ENCODE data around the gene OR51T1. TPM values are rescaled to one million over a fixed set of nuclear protein-coding genes. Genes with fewer than 3 reads are reported as not detected.
"Not testable (repeated sequence)": the region's sequence is repeated elsewhere in the genome, so short reads cannot be mapped to it uniquely, and the experiment has no call there.

The OR51T1 gene
- total RNA-seq, 1 experiment from 2014 or later = not detected

DNA sequence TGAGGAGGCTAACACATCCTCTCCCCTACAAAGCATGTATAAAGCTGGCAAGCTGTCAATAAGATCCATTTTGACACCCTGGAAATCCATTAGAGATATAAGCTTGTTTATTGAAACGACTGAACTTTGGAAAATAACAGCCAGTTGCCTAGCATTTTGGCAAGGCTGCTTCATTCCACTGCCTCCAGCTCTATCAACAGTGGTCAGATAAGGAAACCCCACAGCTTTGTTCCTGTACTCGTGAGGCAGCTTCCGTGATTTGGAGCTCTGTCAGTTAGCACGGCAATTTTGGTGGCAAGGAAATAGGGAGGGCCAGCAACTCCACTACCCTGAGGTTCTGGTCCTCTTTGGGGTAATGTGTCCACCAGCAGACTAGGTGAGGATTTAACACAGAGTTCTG is 30.7 kb upstream of the OR51T1 start:
- H3K23ac ChIP-seq (ENCODE audit: insufficient read length, low read depth, low read length) = peak overlapping the region; percentile 31
- DNase-seq = no peak
- H2BK12ac ChIP-seq (ENCODE audit: insufficient read length, low read depth, low read length) = no peak overlapping the region
- WGBS (ENCODE audit: extremely low coverage, insufficient read length, low lambda C conversion rate) = no CpG with 5 or more reads among the region's 4 CpGs
- no peak overlapping the region for H3K14ac ChIP-seq (ENCODE audit: insufficient read depth, low read length)
- H4K20me1 ChIP-seq (ENCODE audit: control insufficient read depth, insufficient read depth, insufficient read length) = no peaks in the 10 kb centered on the region
- no peak overlapping the region for H3K4ac ChIP-seq (ENCODE audit: low read depth, low read length)
- no peaks in the 10 kb centered on the region for H3K27me3 ChIP-seq (ENCODE audit: insufficient read depth, low read length)
- no peak overlapping the region for H2BK120ac ChIP-seq (ENCODE audit: low read depth, low read length, poor library complexity, severe bottlenecking)
- H3K4me1 Mint-ChIP-seq = no peaks in the 10 kb centered on the region
- H3K4me3 Mint-ChIP-seq = no peak overlapping the region
- no peak overlapping the region for H4K8ac ChIP-seq (replicated peaks; ENCODE audit: insufficient read length, low read depth, low read length)
- H3K4me2 ChIP-seq (ENCODE audit: insufficient read depth, insufficient read length, low read length) = no peak overlapping the region
- no peak overlapping the region for H2BK5ac ChIP-seq (ENCODE audit: insufficient read length, low read length)
- no peaks in the 10 kb centered on the region for H3K23me2 ChIP-seq (ENCODE audit: insufficient read length, low read depth, low read length, poor library complexity, severe bottlenecking)
- no peak overlapping the region for H3K18ac ChIP-seq (ENCODE audit: insufficient read length, low read depth, low read length)
- no peak overlapping the region for H2BK15ac ChIP-seq (ENCODE audit: low read depth, low read length)
- H2AK5ac ChIP-seq (ENCODE audit: insufficient read length, low read length) = no peak overlapping the region
- H3K9me3 Mint-ChIP-seq = peaks cover 3 to 10% of the 10 kb centered on the region in 2 experiments; a peak in 3 of 5 replicates
- no peak overlapping the region for H3K56ac ChIP-seq (ENCODE audit: insufficient read length, low read depth, low read length)
- no peaks in the 10 kb centered on the region for H3K9me3 ChIP-seq (ENCODE audit: control insufficient read depth, low read depth, low read length)
- H3K9ac ChIP-seq (ENCODE audit: extremely low read depth, insufficient read length, low read length) = no peak overlapping the region
- no peak overlapping the region for H4K91ac ChIP-seq (ENCODE audit: insufficient read length, low read depth, low read length)
- no peaks in the 10 kb centered on the region for H3K4me1 ChIP-seq (ENCODE audit: insufficient read depth, low read length)
- no peak overlapping the region for H2AFZ ChIP-seq (ENCODE audit: low read length)
- H3K79me1 ChIP-seq (ENCODE audit: insufficient read depth, low read depth, low read length, poor library complexity, severe bottlenecking) = no peaks in the 10 kb centered on the region
- no peaks in the 10 kb centered on the region for H3K79me2 ChIP-seq (ENCODE audit: insufficient read depth, low read length)
- no peak overlapping the region for H3K27ac Mint-ChIP-seq
- TF ChIP-seq, protein P1, sequence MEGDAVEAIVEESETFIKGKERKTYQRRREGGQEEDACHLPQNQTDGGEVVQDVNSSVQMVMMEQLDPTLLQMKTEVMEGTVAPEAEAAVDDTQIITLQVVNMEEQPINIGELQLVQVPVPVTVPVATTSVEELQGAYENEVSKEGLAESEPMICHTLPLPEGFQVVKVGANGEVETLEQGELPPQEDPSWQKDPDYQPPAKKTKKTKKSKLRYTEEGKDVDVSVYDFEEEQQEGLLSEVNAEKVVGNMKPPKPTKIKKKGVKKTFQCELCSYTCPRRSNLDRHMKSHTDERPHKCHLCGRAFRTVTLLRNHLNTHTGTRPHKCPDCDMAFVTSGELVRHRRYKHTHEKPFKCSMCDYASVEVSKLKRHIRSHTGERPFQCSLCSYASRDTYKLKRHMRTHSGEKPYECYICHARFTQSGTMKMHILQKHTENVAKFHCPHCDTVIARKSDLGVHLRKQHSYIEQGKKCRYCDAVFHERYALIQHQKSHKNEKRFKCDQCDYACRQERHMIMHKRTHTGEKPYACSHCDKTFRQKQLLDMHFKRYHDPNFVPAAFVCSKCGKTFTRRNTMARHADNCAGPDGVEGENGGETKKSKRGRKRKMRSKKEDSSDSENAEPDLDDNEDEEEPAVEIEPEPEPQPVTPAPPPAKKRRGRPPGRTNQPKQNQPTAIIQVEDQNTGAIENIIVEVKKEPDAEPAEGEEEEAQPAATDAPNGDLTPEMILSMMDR (conservative IDR thresholded peaks at IDR 0.05) = no peak
- H3K36me3 Mint-ChIP-seq (ENCODE audit: insufficient read depth in 1 of 3, low read depth in 3 of 3) = peaks cover 0 to 6% (median 5%) of the 10 kb centered on the region in 3 experiments; a peak in 5 of 7 replicates
- H4K5ac ChIP-seq (ENCODE audit: insufficient read length, low read depth, low read length) = no peak overlapping the region
- H3K27ac ChIP-seq (ENCODE audit: insufficient read length, low read depth, low read length) = no peak overlapping the region
- no peak overlapping the region for H3T11ph ChIP-seq (ENCODE audit: low read length)
- peaks cover 4% of the 10 kb centered on the region for H3K27me3 Mint-ChIP-seq (ENCODE audit: low read depth)
- no peak overlapping the region for H2BK20ac ChIP-seq (ENCODE audit: low read depth, low read length, poor library complexity, severe bottlenecking)

DNA sequence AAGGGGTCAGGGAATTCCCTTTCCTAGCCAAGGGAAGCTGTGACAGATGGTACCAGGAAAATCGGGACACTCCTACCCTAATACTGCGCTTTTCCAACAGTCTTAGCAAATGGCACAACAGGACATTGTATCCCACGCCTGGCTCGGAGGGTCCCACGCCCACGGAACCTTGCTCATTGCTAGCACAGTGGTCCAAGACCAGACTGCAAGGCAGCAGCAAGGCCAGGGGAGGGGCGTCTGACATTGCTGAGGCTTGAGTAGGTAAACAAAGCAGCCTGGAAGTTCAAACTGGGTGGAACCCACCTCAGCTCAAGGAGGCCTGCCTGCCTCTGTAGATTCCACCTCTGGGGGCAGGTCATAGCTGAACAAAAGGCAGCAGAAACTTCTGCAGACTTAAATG is 27.4 kb upstream of the OR51T1 start:
- not testable (repeated sequence) for H3K9me3 Mint-ChIP-seq; H3K36me3 Mint-ChIP-seq (ENCODE audit: insufficient read depth in 1 of 3, low read depth in 3 of 3); H2BK5ac ChIP-seq (ENCODE audit: insufficient read length, low read length); H4K91ac ChIP-seq (ENCODE audit: insufficient read length, low read depth, low read length); H3K23ac ChIP-seq (ENCODE audit: insufficient read length, low read depth, low read length); DNase-seq; H3K14ac ChIP-seq (ENCODE audit: insufficient read depth, low read length); H2BK15ac ChIP-seq (ENCODE audit: low read depth, low read length); H3K4me1 Mint-ChIP-seq; H2BK12ac ChIP-seq (ENCODE audit: insufficient read length, low read depth, low read length); H3K27ac ChIP-seq (ENCODE audit: insufficient read length, low read depth, low read length); H3K4me1 ChIP-seq (ENCODE audit: insufficient read depth, low read length); H3K4me2 ChIP-seq (ENCODE audit: insufficient read depth, insufficient read length, low read length); H3K27me3 ChIP-seq (ENCODE audit: insufficient read depth, low read length); H3K4me3 Mint-ChIP-seq; H3K56ac ChIP-seq (ENCODE audit: insufficient read length, low read depth, low read length); H3K9ac ChIP-seq (ENCODE audit: extremely low read depth, insufficient read length, low read length); H3K4ac ChIP-seq (ENCODE audit: low read depth, low read length); H4K5ac ChIP-seq (ENCODE audit: insufficient read length, low read depth, low read length); H2BK120ac ChIP-seq (ENCODE audit: low read depth, low read length, poor library complexity, severe bottlenecking); H2AFZ ChIP-seq (ENCODE audit: low read length); H3K23me2 ChIP-seq (ENCODE audit: insufficient read length, low read depth, low read length, poor library complexity, severe bottlenecking); H3T11ph ChIP-seq (ENCODE audit: low read length); H3K79me1 ChIP-seq (ENCODE audit: insufficient read depth, low read depth, low read length, poor library complexity, severe bottlenecking); H3K18ac ChIP-seq (ENCODE audit: insufficient read length, low read depth, low read length); H2BK20ac ChIP-seq (ENCODE audit: low read depth, low read length, poor library complexity, severe bottlenecking); H3K9me3 ChIP-seq (ENCODE audit: control insufficient read depth, low read depth, low read length); H2AK5ac ChIP-seq (ENCODE audit: insufficient read length, low read length); H3K79me2 ChIP-seq (ENCODE audit: insufficient read depth, low read length); H3K27me3 Mint-ChIP-seq (ENCODE audit: low read depth); H4K20me1 ChIP-seq (ENCODE audit: control insufficient read depth, insufficient read depth, insufficient read length); H3K27ac Mint-ChIP-seq; H4K8ac ChIP-seq (replicated peaks; ENCODE audit: insufficient read length, low read depth, low read length)
- no CpG with 5 or more reads among the region's 7 CpGs for WGBS (ENCODE audit: extremely low coverage, insufficient read length, low lambda C conversion rate)
